NCI-H2029 (cell line): ENCODE data around the gene RABAC1.
"Not testable (repeated sequence)": the region's sequence is repeated elsewhere in the genome, so short reads cannot be mapped to it uniquely, and the experiment has no call there.

ENCODE experiments used
- DNase-seq: peaks from one replicate; lab custom pipeline; 2025; lab: John Stamatoyannopoulos, UW

Gene RABAC1, protein sequence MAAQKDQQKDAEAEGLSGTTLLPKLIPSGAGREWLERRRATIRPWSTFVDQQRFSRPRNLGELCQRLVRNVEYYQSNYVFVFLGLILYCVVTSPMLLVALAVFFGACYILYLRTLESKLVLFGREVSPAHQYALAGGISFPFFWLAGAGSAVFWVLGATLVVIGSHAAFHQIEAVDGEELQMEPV

GRCh38 chr19:41959056-41960053 lies at the start of gene RABAC1:
TSS of gene RABAC1 (minus strand) at chr19:41959321. CDS start at chr19:41959292, 29 bp downstream.
- peak; percentile 85 for DNase-seq

DNA sequence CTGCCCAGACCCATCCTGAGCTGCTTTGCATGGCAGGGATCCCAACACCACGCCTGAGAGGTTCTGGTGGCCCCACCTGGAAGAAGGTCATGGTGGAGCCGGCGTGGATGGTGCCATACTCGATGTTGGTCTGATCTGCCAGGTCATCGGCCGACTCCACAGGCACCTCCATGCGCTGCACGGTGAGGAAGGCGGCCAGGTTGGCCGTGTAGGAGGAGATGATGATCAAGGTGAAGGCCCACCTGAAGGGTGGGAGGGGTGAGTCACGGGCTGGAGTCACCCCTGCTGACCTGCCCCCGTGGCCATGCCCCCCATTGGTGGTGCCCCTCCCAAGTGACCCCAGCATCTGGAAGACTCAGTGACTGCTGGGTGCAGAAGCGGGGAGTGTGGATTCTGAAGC lies 47.4 kb upstream of the RABAC1 start:
- no peak for DNase-seq

DNA sequence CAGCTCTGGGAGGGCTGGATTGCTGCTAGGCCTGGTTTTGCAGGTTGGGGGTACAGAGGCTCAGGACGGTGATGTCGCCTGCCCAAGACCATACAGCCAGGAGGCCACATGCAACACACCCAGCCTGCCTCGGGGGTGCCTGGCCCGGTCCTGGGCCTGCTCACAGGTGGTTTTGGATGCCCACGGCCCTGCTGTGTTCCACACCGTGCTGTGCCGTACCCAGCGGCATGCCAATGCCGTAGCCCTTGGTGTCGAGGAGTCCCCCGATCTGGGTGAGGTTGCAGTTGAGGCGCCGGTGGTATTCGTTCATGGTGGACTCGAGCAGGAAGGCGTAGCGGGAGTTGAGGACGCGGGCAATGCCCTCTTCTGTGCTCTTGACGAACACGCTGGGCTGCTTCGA lies 46.4 kb upstream of the RABAC1 start:
- DNase-seq = no peak

DNA sequence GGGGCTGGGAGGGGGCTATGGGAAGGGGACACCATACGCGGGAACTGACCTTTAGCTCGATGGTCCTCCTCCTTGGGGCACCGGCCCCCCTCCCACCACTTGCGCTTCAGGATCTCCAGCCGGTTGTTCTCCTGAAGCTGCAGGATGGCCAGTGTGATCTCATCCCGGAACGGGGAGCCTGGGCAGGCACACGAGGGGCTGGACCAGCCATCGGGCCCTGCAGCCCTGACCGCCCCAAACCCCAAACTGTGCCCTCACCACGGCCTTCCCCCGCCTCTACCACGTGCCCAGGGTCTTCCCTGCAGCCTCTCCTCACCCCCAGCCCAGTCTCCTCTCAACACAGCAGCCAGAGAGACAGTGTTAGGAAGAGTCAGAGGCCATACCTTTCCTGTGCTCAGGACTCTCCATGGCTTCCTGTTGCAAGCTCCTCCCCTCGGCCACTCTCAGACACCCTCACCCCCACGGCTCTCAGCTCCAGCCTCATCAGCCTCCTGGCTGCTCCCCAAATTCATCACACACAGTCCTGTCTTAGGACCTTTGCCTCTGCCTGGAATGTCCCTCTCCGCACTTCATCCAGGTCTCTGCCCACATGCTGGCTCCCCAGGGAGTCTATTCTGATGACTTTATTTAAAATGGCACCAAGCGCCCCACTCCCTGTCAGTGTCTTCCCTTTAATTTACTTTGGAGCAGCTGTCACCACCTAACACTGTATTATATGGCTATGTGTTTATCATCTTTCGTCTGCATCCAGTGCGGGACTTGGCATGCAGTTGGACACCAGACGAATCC lies 44.6 kb upstream of the RABAC1 start:
- no peak for DNase-seq

GRCh38 chr19:41999878-42000208 lies 40.7 kb upstream of the RABAC1 start:
- no peak for DNase-seq

- no peak for DNase-seq
Observed at GRCh38 chr19:41999071-41999877, 40.2 kb upstream of the RABAC1 start.

GRCh38 chr19:41998246-41999020 lies 39.3 kb upstream of the RABAC1 start:
- DNase-seq = peak; percentile 56

GRCh38 chr19:41997851-41998229 lies 38.7 kb upstream of the RABAC1 start:
- no peak for DNase-seq

DNA sequence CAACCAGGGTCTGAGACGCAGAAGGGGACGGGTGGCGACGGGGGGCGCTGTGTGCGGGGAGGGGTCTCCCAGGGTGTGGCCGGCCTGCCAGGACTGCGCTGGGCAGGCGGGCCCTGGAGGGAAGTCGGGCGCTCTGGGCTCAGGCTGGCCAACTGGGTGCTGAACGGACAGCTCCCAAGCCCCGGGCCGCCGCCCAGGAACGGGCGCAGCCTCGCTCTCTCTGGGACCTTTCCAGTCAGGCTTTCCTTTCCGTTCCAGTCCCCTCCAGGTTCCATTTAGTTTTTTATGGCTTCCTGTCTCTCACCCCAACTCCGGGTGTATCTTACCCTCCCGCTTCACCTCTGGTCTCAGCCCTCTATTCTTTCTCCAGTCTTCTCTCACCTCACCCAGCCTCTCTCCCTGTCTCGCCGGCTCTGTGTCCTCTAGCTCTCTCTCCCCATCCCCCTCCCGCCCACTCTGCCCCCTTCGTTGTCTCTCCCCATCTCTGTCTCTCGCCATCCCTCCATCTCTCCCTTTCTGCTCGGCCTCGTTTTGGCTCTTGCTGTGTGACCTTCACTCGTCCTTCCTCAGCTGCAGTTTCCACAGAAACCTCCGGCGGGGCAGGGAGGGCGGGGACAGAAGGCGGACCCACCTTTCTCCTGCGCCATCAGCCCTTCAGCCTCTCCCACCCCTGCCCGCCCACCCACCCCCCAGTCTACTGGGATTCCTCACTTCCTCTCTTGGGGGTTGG lies 38.2 kb upstream of the RABAC1 start:
- no peak for DNase-seq

DNA sequence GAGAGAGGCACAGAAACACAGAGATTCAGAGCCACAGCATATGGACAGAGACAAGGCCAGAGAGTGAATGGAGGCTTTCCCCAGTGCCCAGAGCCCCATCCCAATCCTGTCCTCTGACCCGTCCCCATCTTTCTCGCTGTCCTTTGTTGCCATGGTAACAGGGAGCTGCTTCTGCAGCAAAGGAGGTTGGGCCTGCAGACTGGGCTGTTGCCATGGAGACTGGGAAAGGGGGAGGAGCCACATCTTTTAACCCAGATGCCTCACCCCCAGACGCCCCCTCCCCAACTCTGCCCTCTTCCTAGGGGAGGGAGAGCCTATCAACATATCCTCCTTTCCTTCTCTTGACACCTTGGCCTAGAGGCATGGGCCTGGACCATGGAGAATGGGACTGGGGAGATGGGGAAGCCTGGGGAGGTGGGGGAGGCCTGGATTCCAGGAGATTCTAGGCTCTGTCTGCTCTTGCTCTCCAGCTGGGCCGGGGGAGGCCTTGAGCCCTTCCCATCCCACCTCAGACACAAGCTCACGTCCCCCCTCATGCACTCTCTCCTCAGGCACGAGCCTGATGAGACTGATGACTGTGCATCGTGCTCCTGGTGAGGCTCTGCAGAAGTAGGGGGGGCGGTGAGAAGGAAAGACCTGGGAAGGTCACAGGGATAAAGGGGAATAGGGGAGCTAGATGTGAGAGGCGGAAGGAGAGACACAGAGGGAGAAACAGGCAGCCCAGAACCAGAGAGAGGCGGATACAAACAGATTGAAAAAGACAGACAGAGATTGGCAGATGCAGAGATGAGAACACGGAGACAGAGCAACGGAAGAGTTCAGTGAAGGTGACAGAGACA lies 37.1 kb upstream of the RABAC1 start:
- DNase-seq = peak; percentile 18

DNA sequence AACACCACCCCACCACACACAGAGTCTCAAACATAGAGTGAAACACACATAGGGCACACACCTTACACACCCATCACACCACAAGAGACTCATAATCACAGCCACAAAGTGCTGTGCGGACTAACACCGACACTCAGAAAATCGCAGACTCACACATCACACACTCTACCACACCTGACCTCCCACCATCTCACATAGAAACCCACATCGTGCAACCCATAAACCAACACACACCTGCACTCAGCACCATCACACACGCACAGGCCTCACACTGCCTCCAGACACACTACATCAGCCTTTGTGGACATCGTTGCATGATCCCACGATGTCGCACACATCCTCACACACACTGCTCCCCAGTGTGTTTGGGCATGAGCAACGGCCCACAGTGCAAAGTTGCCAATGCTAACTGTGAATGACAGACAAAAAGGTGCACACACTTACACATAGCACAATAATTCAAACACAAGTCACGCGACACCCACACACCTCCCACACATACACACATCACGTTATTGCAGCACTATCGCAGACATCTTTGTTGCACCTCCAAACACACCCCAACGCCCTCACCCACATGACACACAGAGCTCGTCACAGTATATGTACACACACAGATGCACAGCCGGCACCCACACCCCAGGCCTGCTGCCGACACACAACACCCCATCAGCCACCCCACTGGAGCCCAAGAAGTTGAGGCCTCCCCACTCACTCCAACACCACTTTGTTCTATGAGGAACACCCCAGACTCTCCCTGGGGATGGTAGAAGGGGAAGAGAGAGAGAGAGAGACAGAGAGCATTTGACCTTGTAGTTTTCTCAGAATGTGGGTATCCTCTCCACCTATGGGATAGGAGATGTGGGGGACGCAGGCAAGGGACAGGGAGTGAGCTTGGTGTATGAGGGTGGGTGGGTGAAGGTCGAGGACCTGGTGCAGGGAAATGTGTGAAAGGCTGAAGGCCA lies 36.2 kb upstream of the RABAC1 start:
- DNase-seq = no peak

DNA sequence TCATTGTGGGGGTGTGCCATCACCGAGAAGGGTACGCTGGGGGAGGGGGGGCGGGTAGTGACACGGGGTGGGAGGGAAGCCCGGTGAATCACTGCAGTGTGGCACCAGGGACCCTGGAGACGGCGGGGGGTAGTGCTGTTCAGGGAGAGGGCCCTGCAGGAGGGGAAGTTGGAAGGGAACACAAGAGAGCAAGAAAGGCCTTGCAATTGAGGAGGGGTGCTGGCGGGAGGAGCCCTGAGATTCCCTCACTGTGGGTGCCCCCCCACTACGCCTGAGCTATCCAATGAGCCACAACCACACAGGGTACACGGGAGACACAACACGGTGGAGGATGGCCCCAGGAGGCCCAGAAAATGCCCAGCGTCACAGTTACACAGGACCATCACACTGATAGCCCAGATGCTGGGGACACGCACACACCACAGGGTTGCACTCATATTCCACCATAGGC lies 35.4 kb upstream of the RABAC1 start:
- DNase-seq = no peak

DNA sequence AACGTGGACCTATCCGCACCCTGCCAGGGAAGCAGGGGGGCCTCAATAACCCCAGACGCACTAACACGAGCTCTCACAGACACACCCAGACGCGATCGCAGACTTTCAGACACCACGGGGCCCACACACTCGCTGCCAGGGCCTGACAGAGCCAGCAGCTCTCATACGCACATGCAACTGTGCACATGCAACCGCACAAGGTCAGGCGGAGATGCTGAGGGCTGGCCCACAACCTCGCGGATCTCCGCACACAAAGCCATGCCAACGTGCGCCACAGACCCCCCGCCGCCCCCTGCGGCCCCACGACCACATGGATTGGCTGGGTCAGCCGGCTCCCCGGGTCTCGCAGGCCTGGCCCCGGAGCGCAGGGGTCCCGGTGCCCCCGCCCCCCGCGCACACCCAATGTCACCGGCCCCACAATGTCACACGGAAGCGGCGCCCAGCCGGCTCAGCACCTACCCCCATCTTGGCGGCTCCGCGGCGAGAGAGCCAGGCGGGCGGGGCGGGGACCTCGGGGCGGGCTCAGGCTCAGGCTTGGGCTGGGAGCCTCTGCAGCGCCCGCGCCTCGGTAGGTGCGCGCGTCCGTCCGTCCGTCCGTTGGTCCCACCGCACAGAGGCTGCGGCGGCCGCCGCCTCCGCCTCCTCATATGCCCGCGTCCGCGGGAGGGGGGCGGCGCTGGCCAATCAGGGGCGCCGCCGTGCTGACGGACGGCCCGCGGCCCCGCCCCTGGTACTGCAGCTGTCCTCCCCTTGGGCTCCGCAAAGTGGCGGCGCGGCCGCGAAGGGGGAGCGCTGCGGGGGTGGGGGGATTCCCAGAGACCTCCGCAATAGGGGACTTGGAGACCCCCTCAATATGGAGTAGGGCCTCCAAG lies 34.7 kb upstream of the RABAC1 start, which contains the start of gene ATP1A3:
TSS of gene ATP1A3 (minus strand) at position 619 of the 872 bp plus-strand sequence. CDS start at position 465, 154 bp downstream.
- peak; percentile 55 for DNase-seq

- DNase-seq = not testable (repeated sequence)
Observed at GRCh38 chr19:41991925-41992569, 32.9 kb upstream of the RABAC1 start.

DNA sequence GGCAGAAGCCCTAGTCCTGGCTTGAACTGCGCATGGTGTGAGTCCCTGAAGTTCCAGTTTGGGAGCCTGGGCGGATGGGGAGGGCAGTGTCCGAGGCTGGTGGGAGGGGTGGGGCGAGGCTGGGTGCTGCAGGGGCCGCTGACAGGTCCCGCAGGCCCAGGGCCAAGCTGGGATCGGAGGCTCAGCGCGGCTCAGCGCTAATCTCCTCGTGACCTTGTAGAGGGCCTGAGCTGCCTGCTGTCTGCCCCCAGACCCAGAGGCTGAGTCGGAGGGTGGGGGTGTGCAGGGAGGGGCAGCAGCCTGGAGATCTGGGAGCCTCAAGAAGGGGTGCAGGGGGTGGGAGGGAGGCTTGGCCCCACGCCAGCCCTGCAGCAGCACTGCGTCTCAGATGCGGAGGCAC lies 31.9 kb upstream of the RABAC1 start:
- DNase-seq = no peak

- DNase-seq = no peak
Observed at GRCh38 chr19:41990615-41991014, 31.5 kb upstream of the RABAC1 start.
